Right ventricle myocardium inferior (tissue), 1 donor: ENCODE measurements around the gene VCP. TPM values are rescaled to one million over a fixed set of nuclear protein-coding genes. Genes with fewer than 3 reads are reported as not detected.

ENCODE experiments used
- ATAC-seq: fragments of 200-7000 bp; cut with Tn5 transposase; one replicate; pipeline ENCODE4 v1.9.1; 2020; ENCODE audit warnings: mild to moderate bottlenecking, moderate library complexity
- DNase-seq: peaks from one replicate; pipeline ENCODE4 v3.0.0; 2021; ENCODE audit errors: missing footprints
- intact Hi-C: fragments of 100-400 bp; cut with DNase I; formaldehyde crosslinking; loops from one replicate; pipeline ENCODE4 v1.11.0; 2022
- total RNA-seq: library from RNA; stranded (reverse); fragmentation: NEBNext Ultra II Directional; extraction: Animal tissue kit (Norgen Biotek cat#: 25700); gene quantifications from one replicate; pipeline ENCODE4 v1.2.1, GENCODE V29; 2021
- donor health status: DM: no; HTN: yes; CAD: no; lungs with severe emphysema.

The VCP gene
- total RNA-seq, 1 donor from 2014 or later: 258 TPM

DNA sequence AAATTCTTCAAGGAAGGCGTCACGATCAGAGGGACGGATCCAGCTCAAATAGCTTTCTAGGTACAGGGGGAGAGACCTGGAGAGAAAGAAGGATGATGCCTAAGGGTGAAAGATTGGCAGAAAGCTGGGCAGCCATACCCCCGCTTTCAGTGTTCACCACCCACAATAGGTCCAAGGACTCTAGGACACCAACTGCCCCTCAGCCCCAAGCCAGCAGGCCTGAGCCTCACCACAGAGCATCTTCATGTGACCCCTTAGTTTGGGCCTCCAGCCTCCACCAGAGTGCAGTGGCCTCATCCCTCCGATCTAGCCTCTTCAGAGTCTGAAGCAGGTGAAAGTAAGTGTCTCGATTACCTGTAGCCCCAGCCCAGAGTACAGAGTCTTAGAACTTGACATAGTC, 1.7 kb upstream of the VCP start:
- intact Hi-C loops: no loop called here
- no peak for DNase-seq
- ATAC-seq: no peak

DNA sequence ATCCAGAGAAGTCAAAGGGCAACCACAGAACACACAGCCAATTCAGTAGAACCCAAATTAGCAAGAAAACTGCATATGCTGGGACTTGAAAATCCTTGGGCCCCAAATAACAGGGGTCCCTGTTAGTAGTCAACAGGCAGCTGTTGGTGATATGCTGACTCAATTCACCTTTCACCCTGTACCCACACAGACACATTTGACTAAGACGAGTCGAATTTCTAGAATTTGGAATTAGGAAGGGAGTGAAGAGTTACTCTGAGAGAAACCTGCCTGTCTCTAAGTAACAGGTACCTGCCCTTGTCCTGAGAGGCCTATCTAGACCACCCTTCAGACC, 821 bp upstream of the VCP start:
- DNase-seq (no peak), ATAC-seq (no peak)
- intact Hi-C loops: loop anchor here (2.0 kb wide), 2 partner anchors 24 to 84 kb away; partner anchors contain the start of genes DNAJB5 and PIGO

- DNase-seq (peak; percentile 96), ATAC-seq (peak; percentile 83)
- intact Hi-C loops: loop anchor here (2.0 kb wide), 3 partner anchors 25 to 83 kb away; partner anchors contain the start of genes DNAJB5 and PIGO
Observed at GRCh38 chr9:35071814-35072460, 488 bp downstream of the VCP start.

DNA sequence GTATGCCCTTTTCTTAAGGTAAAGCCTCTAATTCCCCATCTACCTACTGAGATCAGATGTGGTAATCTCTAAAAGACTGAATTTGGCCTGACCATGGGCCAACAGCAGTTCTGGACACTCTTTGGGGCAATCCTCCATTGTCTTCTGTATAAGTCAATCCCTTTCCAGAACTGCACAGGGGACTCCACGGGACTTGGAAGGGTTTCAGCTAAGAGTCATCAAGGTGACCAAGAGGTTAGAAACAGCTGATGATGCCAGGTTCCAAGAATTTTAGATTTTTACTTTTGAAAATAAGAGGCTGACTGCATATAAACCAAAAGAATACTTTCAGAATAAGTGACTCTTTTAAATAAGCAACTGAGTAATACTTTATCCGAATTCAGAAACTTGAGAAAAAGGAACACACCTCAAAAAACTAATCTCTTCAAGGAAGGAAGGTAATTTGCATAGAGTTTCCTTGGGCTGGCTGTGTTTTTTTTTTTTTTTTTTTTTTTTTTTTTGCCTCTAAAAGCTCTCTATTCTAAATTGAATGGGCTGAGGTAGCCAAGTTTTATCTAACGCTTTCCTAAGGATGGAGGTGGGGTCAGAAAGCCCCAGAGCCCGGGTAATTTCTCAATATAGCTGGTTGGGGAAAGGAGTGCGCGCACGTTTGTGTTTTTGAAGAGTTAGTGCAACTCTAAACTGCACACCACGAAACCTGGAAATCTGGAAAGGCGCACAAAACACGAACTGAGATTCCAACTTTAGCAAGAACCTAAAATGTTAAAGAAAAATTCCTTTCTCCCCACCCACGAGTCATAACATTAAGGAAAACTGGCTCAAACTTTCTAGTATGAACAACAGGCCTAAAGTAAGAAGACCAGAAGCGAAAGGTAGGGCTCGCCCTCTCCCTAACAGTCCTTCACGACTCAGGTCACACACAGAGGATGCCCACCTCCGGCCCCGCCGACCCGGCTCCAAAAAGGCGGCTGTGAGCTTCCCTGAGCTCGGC, 1.3 kb downstream of the VCP start:
- no peak for ATAC-seq
- intact Hi-C loops: loop anchor here (2.0 kb wide), 1 partner anchor 76 kb away; no protein-coding TSS in a partner anchor
- no peak for DNase-seq

DNA sequence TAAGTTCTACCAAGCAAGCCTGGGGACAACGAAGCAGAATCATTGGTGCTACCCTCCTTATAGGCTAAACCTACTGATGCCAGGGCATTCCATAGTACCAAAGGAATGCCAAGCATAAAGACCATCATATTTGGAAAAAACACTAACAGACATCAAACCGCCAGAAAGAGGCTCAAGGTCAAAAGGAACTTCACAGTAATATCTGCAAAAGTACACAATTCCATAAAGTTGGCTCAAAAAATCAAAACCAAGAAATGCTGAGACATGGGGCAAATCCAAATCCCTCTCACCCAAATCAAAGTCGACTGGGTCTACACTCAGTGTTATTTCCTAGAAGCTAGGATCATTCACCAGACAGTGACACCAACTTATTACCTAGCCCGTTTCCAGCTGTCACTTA, 3.4 kb downstream of the VCP start:
- no peak for DNase-seq
- intact Hi-C loops: no loop called here
- no peak for ATAC-seq

DNA sequence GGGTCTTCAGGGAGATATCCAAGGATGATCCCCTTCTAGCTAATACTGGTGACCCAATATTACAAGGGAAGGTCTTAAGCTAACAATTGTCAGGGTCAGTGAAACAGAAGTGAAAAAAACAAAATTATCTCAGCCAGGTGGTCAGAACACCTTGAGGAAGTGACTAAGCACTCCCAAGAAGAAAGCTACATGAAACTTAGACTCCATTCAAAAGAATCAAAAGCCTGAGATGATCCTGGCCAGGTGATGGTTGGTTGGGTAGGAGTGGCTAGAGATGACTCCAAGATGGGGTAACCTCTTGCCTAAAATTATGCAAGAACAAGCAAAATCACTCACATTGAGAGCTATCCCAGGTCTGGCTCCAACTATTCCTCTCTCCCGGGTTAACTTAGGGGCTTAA, 5.4 kb downstream of the VCP start:
- intact Hi-C loops: no loop called here
- DNase-seq (no peak), ATAC-seq (no peak)

- ATAC-seq: no peak
- intact Hi-C loops: no loop called here
- DNase-seq: no peak
Observed at GRCh38 chr9:35060548-35061207, 11.7 kb downstream of the VCP start.

- ATAC-seq: no peak
- intact Hi-C loops: no loop called here
Observed at GRCh38 chr9:35059438-35059837, 13.0 kb downstream of the VCP start.

GRCh38 chr9:35057271-35057620, 15.2 kb downstream of the VCP start:
- intact Hi-C loops: no loop called here
- ATAC-seq (no peak), DNase-seq (no peak)

More at GRCh38 chr9:35059438-35059837, 13.0 kb downstream of the VCP start:
- no peak for DNase-seq

- ATAC-seq: peak; percentile 27
- intact Hi-C loops: no loop called here
- DNase-seq: no peak
Observed at GRCh38 chr9:35056571-35057270, 15.7 kb downstream of the VCP start.

DNA sequence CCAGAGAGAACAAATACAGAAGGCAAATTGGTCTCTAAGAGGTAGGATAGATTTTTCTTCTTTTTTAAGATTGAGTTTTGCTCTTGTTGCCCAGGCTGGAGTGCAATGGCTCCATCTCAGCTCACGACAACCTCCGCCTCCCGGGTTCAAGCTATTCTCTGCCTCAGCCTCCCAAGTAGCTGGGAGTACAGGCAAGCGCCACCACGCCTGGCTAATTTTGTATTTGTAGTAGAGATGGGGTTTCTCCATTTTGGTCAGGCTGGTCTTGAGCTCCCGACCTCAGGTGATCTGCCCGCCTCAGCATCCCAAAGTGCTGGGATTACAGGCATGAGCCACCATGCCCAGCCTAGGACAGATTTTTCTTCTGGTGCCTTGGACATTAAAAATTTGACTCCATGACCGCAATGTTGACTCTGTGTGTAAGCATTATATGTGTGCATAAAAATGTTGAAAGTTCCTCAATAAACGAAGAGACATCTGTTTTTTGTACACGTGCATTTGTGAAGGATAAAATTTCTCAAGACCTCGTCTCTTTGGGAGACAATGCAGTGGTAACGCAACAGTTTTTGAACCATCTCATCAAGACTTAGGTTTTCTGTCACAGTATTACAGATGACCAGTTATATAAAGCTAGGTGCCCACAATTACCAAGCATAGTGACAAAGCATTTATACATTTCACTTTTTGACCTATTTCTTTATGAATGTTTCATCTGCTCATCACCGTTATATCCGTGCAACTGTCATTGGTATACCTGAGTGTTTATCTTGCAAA, 17.4 kb downstream of the VCP start:
- intact Hi-C loops: no loop called here
- ATAC-seq (no peak), DNase-seq (no peak)

GRCh38 chr9:35054185-35054835, 18.1 kb downstream of the VCP start:
- intact Hi-C loops: no loop called here
- DNase-seq: no peak
- no peak for ATAC-seq

DNA sequence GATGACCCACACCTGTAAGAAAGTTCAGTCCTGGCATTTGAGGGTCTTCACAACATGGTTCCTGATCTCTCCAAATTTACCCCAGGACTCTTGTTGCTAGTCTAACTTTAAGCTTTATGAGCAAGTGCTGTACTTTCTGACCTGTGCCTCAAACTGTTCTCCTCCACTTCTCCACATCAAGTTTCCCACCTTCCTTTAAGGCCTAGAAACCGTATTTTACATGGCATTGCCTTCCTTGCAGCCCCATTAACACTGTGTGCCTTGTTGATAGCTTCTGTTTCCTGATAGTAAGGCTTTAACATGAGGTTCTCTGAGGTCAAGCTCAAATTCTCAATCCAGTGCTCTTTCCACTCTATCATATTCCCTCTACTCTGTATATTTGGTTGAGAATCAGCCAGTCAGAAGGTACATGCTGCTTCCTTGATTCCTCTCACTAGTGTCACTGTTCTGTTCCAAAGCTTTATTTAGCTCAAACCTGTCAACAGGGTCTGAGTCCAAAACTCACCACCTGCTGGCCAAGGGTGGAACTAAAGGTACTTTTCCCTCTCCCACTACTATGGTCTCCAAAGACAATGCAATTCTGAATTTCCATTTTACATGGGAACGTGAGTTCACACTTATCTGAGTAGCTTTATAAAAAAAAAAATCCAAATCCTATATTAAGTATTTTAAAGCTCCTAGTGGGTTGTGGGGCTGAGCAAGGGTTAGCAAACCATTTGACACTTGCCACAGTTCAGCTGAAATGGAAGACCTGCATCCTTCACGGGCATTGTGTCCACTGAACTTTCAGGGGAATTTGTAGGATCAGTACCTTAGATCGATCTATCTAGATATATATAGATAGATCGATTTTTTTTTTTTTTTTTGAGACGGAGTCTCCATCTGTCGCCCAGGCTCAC, 21.1 kb downstream of the VCP start:
- ATAC-seq: peak; percentile 82
- intact Hi-C loops: loop anchor here (1.0 kb wide), 1 partner anchor 152 kb away; no protein-coding TSS in a partner anchor
- DNase-seq: no peak

GRCh38 chr9:35048511-35048910, 23.9 kb downstream of the VCP start:
- no peak for DNase-seq
- ATAC-seq: no peak
- intact Hi-C loops: no loop called here

- intact Hi-C loops: no loop called here
- ATAC-seq: no peak
- DNase-seq: no peak
Observed at GRCh38 chr9:35044071-35044470, 28.4 kb downstream of the VCP start.

DNA sequence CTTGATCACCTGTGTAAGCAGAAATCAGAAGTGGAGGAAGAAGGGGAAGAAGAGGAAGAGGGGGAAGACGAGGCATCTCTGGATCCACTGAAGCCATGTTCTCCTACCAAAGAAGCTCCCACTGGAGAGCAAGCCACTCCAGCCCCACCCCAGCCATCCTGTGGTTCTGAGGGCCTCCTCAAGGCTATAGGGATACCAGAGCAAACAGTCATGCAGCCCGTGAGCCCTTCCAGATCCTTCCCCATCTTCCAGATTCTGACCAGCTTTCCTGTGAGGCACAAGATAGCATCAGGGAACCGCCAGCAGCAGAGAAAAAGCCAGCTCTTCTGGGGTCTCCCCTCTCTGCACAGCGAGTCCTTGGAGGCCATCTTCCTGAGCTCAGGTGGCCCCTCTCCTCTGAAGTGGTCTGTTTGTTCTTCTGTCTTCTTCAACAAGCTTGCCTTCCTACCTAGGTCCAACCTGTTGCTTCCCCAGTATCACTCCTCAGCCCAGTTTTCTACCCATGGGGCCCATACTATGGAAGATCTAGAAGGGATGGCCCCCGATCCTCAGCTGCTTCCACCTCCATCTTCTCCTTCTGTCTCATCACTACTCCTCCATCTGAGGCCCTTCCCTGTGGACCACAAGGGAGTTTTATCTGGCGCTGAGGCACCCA, 29.4 kb downstream of the VCP start:
- intact Hi-C loops: no loop called here
- no peak for ATAC-seq
- DNase-seq: no peak
